B cell (primary cell): ENCODE results near the gene ARHGAP4. TPM values are rescaled to one million over a fixed set of nuclear protein-coding genes. Genes with fewer than 3 reads are reported as not detected.

Experiments
- ATAC-seq: fragments of 200-7000 bp; cut with Tn5 transposase; one replicate; pipeline ENCODE4 v1.10.0; 2021; ENCODE audit warnings: low read depth, mild to moderate bottlenecking, moderate number of reproducible peaks, moderate library complexity
- CTCF ChIA-PET: fragments of 350-600 bp; sonication (Branson Sonifier 250); formaldehyde crosslinking; loops from one replicate; lab custom pipeline; 2021; ENCODE audit warnings: antibody characterized with exemption, inconsistent platforms; lab: Charles Lee
- POLR2A ChIA-PET: fragments of 350-600 bp; sonication (Branson Sonifier 250); formaldehyde crosslinking; loops from one replicate; lab custom pipeline; 2021; ENCODE audit warnings: antibody characterized with exemption; lab: Charles Lee
- DNase-seq: peaks from one replicate; pipeline ENCODE4 v3.0.0; 2013
- H2AFZ ChIP-seq: 2 replicates; pipeline ENCODE4 v1.6.1; 2012; ENCODE audit warnings: mild to moderate bottlenecking, low read depth, low read length; ENCODE audit not compliant: insufficient read depth, poor library complexity, severe bottlenecking
- H3K27ac ChIP-seq, 2 donors: 1 replicate in 1 of 2; 2 replicates in 1 of 2; pipeline ENCODE4 v1.5.1; 2012 to 2013; ENCODE audit warnings: low read length in 2 of 2, mild to moderate bottlenecking in 2 of 2, moderate library complexity in 1 of 2
- H3K27me3 ChIP-seq, 4 experiments: fragments of 200-600 bp in 1 of 4; sonication (generic) in 1 of 4; replicated peaks in 1 of 4; 1 replicate in 2 of 4; 2 replicates in 2 of 4; pipeline versions ENCODE4 v1.6.1 to v1.7.0; 2013 to 2016; ENCODE audit warnings: low read length in 3 of 4, mild to moderate bottlenecking in 2 of 4, mixed read lengths in 1 of 4, moderate library complexity in 1 of 4; ENCODE audit not compliant: insufficient read depth in 4 of 4, control insufficient read depth in 3 of 4; ENCODE audit errors: control extremely low read depth in 1 of 4
- H3K36me3 ChIP-seq, 2 experiments: replicated peaks in 1 of 2; 1 replicate in 1 of 2; 2 replicates in 1 of 2; pipeline versions ENCODE4 v1.6.1 to v1.7.1; 2013; ENCODE audit warnings: low read length in 1 of 2; ENCODE audit not compliant: insufficient read depth in 2 of 2, control insufficient read depth in 1 of 2; ENCODE audit errors: control extremely low read depth in 1 of 2, extremely low read depth in 1 of 2
- H3K4me1 ChIP-seq, 2 donors: fragments of 200-600 bp in 1 of 2; sonication (generic) in 1 of 2; 1 replicate in 1 of 2; 2 replicates in 1 of 2; pipeline versions ENCODE4 v1.5.1 to v1.6.1; 2013 to 2017; ENCODE audit warnings: low read length in 2 of 2; ENCODE audit not compliant: control insufficient read depth in 2 of 2, insufficient read depth in 2 of 2
- H3K4me2 ChIP-seq: replicated peaks from 2 replicates; pipeline ENCODE3; 2012; ENCODE audit warnings: mild to moderate bottlenecking, low read depth, low read length; ENCODE audit not compliant: poor library complexity, severe bottlenecking
- H3K4me3 ChIP-seq, 5 experiments: fragments of 200-600 bp in 1 of 5; sonication (generic) in 1 of 5; 1 replicate in 3 of 5; 2 replicates in 2 of 5; pipeline versions ENCODE4 v1.5.1 to v1.7.0; 2011 to 2016; ENCODE audit warnings: low read length in 4 of 5, mild to moderate bottlenecking in 4 of 5, low read depth in 2 of 5, control low read depth in 1 of 5, moderate library complexity in 1 of 5; ENCODE audit not compliant: insufficient read depth in 1 of 5; ENCODE audit errors: control extremely low read depth in 1 of 5, extremely low read depth in 1 of 5
- H3K79me2 ChIP-seq: fragments of 200-600 bp; sonication (generic); one replicate; pipeline ENCODE4 v1.6.0; 2016; ENCODE audit warnings: low read length; ENCODE audit not compliant: control insufficient read depth, insufficient read depth
- H3K9ac ChIP-seq: fragments of 200-600 bp; sonication (generic); 2 replicates; pipeline ENCODE4 v1.6.1; 2017; ENCODE audit warnings: mild to moderate bottlenecking, low read length, moderate library complexity
- H3K9me3 ChIP-seq, 3 donors: one replicate each; pipeline versions ENCODE4 v1.6.1 to v1.7.1; 2013; ENCODE audit warnings: low read length in 2 of 3; ENCODE audit not compliant: control insufficient read depth in 2 of 3, insufficient read depth in 1 of 3; ENCODE audit errors: control extremely low read depth in 1 of 3
- H4K20me1 ChIP-seq: 2 replicates; pipeline ENCODE4 v1.6.0; 2012; ENCODE audit warnings: mild to moderate bottlenecking, low read length; ENCODE audit not compliant: insufficient read depth, control insufficient read depth, poor library complexity, severe bottlenecking
- H3K27ac Mint-ChIP-seq: one replicate; pipeline ENCODE4 v1.8.0; 2021; ENCODE audit warnings: mixed read lengths
- H3K27me3 Mint-ChIP-seq: one replicate; pipeline ENCODE4 v1.8.0; 2021; ENCODE audit warnings: mixed read lengths
- H3K4me1 Mint-ChIP-seq: one replicate; pipeline ENCODE4 v1.8.0; 2021; ENCODE audit warnings: mixed read lengths
- H3K4me3 Mint-ChIP-seq: one replicate; pipeline ENCODE4 v1.8.0; 2021; ENCODE audit warnings: mixed read lengths
- H3K9me3 Mint-ChIP-seq: one replicate; pipeline ENCODE4 v1.8.0; 2022; ENCODE audit warnings: mixed read lengths; ENCODE audit not compliant: insufficient read depth
- EZH2 ChIP-seq: IDR thresholded peaks from 2 replicates; pipeline ENCODE4 v1.6.1; 2012; ENCODE audit warnings: borderline replicate concordance, low read depth, mild to moderate bottlenecking, moderate library complexity, low read length; ENCODE audit not compliant: insufficient read depth, poor library complexity, severe bottlenecking
- WGBS: methylation state at CpG from one replicate; pipeline ENCODE4 v1.1.5; 2013; ENCODE audit warnings: missing lambda C conversion rate; ENCODE audit not compliant: insufficient coverage; 5-methylcytosine and 5-hydroxymethylcytosine counted together
- intact Hi-C: fragments of 100-400 bp; cut with micrococcal nuclease; formaldehyde crosslinking; loops from one replicate; pipeline ENCODE4 v1.10.0; 2022
- polyA plus RNA-seq: library from polyadenylated mRNA; depleted of rRNA; stranded (reverse); fragments of >200 nt; gene quantifications from 2 replicates; pipeline ENCODE4 v1.2.3, GENCODE V29; 2012
- total RNA-seq, 2 donors: library from RNA; stranded (reverse); fragments of 120-200 nt in 1 of 2; gene quantifications; 1 replicate in 1 of 2; 2 replicates in 1 of 2; pipeline versions ENCODE4 v1.2.3 to v1.2.4, GENCODE V29; 2013 to 2022
- TF ChIP-seq, protein P1 (sequence below): fragments of 200-600 bp; IDR thresholded peaks from one replicate; pipeline ENCODE4 v1.8.0; 2022; ENCODE audit warnings: antibody characterized with exemption, mild to moderate bottlenecking

Gene ARHGAP4
- total and polyA plus RNA-seq, 2 donors (not counting 1 experiment from before 2014, with no cell fraction given) = 242 to 711 TPM

GRCh38 chrX:153966841-153967535, 40.9 kb upstream of the ARHGAP4 start:
- H3K9me3 Mint-ChIP-seq = no peaks in the 10 kb centered on the region
- Histone ChIP-seq H3K4me1 (peaks cover 42 to 53% of the 10 kb centered on the region in 2 donors), H3K9me3 (no peaks in the 10 kb centered on the region), H3K36me3 (peaks cover 0 to 27% of the 10 kb centered on the region in 2 experiments), H4K20me1 (peaks cover 73% of the 10 kb centered on the region), H3K4me3 (peak overlapping the region in 3 of 5 experiments; percentile 11 to 31 (median 25)), H3K9ac (peak overlapping the region; percentile 7), H3K27ac (peak overlapping the region; percentile 46 to 63), H3K79me2 (peaks cover 86% of the 10 kb centered on the region), H3K4me2 (peak overlapping the region; percentile 70), H2AFZ (no peak overlapping the region), H3K27me3 (no peaks in the 10 kb centered on the region)
- TF ChIP-seq EZH2 = no peak
- TF ChIP-seq, protein P1, sequence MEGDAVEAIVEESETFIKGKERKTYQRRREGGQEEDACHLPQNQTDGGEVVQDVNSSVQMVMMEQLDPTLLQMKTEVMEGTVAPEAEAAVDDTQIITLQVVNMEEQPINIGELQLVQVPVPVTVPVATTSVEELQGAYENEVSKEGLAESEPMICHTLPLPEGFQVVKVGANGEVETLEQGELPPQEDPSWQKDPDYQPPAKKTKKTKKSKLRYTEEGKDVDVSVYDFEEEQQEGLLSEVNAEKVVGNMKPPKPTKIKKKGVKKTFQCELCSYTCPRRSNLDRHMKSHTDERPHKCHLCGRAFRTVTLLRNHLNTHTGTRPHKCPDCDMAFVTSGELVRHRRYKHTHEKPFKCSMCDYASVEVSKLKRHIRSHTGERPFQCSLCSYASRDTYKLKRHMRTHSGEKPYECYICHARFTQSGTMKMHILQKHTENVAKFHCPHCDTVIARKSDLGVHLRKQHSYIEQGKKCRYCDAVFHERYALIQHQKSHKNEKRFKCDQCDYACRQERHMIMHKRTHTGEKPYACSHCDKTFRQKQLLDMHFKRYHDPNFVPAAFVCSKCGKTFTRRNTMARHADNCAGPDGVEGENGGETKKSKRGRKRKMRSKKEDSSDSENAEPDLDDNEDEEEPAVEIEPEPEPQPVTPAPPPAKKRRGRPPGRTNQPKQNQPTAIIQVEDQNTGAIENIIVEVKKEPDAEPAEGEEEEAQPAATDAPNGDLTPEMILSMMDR = no peak
- ChIA-PET POLR2A (interaction anchor here (0.7 kb wide), 1 partner anchor 243 kb away, joined by 3 read pairs; the partner anchor contains the start of gene BCAP31), CTCF (interaction anchor here (1.1 to 4.0 kb wide), 8 partner anchors 14 to 280 kb away, joined by 3 to 27 read pairs (median 4); partner anchors contain the start of genes ARHGAP4 and SLC6A8)
- peak overlapping the region; percentile 92 for H3K27ac Mint-ChIP-seq
- DNase-seq (no peak), ATAC-seq (no peak)
- intact Hi-C loops = loop anchor here (10.0 kb wide), 1 partner anchor 1022 kb away; no protein-coding TSS in a partner anchor
- peaks cover 38% of the 10 kb centered on the region for H3K4me1 Mint-ChIP-seq
- H3K27me3 Mint-ChIP-seq = no peaks in the 10 kb centered on the region
- 57% methylated on average over 4 of the region's 14 CpGs for WGBS
- H3K4me3 Mint-ChIP-seq = peak overlapping the region; percentile 87

GRCh38 chrX:153966283-153966688, 40.2 kb upstream of the ARHGAP4 start:
- ATAC-seq (no peak), DNase-seq (no peak)
- no peaks in the 10 kb centered on the region for H3K27me3 ChIP-seq
- H3K4me3 Mint-ChIP-seq = peak overlapping the region; percentile 54
- H3K4me1 ChIP-seq = peaks cover 42 to 53% of the 10 kb centered on the region in 2 donors
- H3K27ac Mint-ChIP-seq = peak overlapping the region; percentile 77
- intact Hi-C loops = loop anchor here (10.0 kb wide), 1 partner anchor 1021 kb away; no protein-coding TSS in a partner anchor
- H4K20me1 ChIP-seq = peaks cover 76% of the 10 kb centered on the region
- H3K79me2 ChIP-seq = peaks cover 93% of the 10 kb centered on the region
- peak overlapping the region; percentile 70 for H3K4me2 ChIP-seq
- CTCF ChIA-PET = interaction anchor here (1.1 to 4.0 kb wide), 5 partner anchors 14 to 54 kb away, joined by 3 to 27 read pairs (median 5); partner anchors contain the start of gene ARHGAP4
- no peak overlapping the region for H2AFZ ChIP-seq
- H3K9ac ChIP-seq = no peak overlapping the region
- H3K27me3 Mint-ChIP-seq = no peaks in the 10 kb centered on the region
- WGBS = 81% methylated on average over 9 of the region's 15 CpGs
- H3K36me3 ChIP-seq = peaks cover 0 to 34% of the 10 kb centered on the region in 2 experiments
- peaks cover 38% of the 10 kb centered on the region for H3K4me1 Mint-ChIP-seq
- no peaks in the 10 kb centered on the region for H3K9me3 ChIP-seq
- H3K9me3 Mint-ChIP-seq = no peaks in the 10 kb centered on the region
- POLR2A ChIA-PET = no interaction called here
- TF ChIP-seq, protein P1 = no peak
- TF ChIP-seq EZH2 = no peak
- no peak overlapping the region for H3K27ac ChIP-seq
- no peak overlapping the region for H3K4me3 ChIP-seq
